GM18505 (cell line): ENCODE measurements around the gene SREK1.

Experiments
- ATAC-seq: cut with Tn5 transposase; IDR thresholded peaks from one replicate; pipeline ENCODE4 v1.9.1; 2021; ENCODE audit not compliant: unreplicated experiment
- POLR2A ChIP-seq: IDR thresholded peaks from 4 replicates; pipeline ENCODE4 v1.6.1; 2011; ENCODE audit warnings: borderline replicate concordance; ENCODE audit not compliant: insufficient read depth, insufficient read length; ENCODE audit errors: extremely low read depth

SREK1 gene

GRCh38 chr5:66143473-66144073 lies 527 bp upstream of the SREK1 start:
- peak; percentile 17 for ATAC-seq

GRCh38 chr5:66144834-66145390 lies 812 bp downstream of the SREK1 start:
- peak; percentile 2 for TF ChIP-seq POLR2A

More at GRCh38 chr5:66143473-66144073, 527 bp upstream of the SREK1 start:
- no peak for TF ChIP-seq POLR2A

GRCh38 chr5:66145737-66146136 lies 1.6 kb downstream of the SREK1 start:
- ATAC-seq = no peak
- no peak for TF ChIP-seq POLR2A

More at GRCh38 chr5:66144834-66145390, 812 bp downstream of the SREK1 start:
- peak; percentile 40 for ATAC-seq

GRCh38 chr5:66149950-66150349 lies 5.8 kb downstream of the SREK1 start:
- TF ChIP-seq POLR2A = no peak
- ATAC-seq = no peak

GRCh38 chr5:66151030-66151429 lies 6.9 kb downstream of the SREK1 start:
- no peak for ATAC-seq
- TF ChIP-seq POLR2A = no peak

- ATAC-seq = no peak
- TF ChIP-seq POLR2A = no peak
These were observed 7.4 kb downstream of the SREK1 start for GRCh38 chr5:66151491-66151890.

- ATAC-seq = no peak
- TF ChIP-seq POLR2A = no peak
These were observed 12.9 kb downstream of the SREK1 start for GRCh38 chr5:66157046-66157445.

- no peak for TF ChIP-seq POLR2A
- no peak for ATAC-seq
These were observed 17.3 kb downstream of the SREK1 start for GRCh38 chr5:66161356-66161755.

- no peak for ATAC-seq
- TF ChIP-seq POLR2A = no peak
These were observed 20.1 kb downstream of the SREK1 start for GRCh38 chr5:66164044-66164790.

GRCh38 chr5:66168226-66168625 lies 24.1 kb downstream of the SREK1 start:
- no peak for ATAC-seq
- no peak for TF ChIP-seq POLR2A

GRCh38 chr5:66169534-66169933 lies 25.4 kb downstream of the SREK1 start:
- ATAC-seq = no peak
- TF ChIP-seq POLR2A = no peak

GRCh38 chr5:66170195-66170919 lies 26.3 kb downstream of the SREK1 start:
- ATAC-seq = no peak
- no peak for TF ChIP-seq POLR2A
